ENCODE results near the gene KCNB1.

GRCh38 chr20:49422161-49422560, 60.3 kb downstream of the KCNB1 start:
- TF ChIP-seq CTCF (conservative IDR thresholded peaks at IDR 0.05; ENCODE audit: low read length) (no peak), EZH2phosphoT487 (IDR thresholded peaks at IDR 0.05; ENCODE audit: borderline replicate concordance) (no peak)

Measured in Loucy (cell line).